Loucy (cell line): ENCODE measurements around the gene DRD3.

ENCODE experiments used
- CTCF ChIP-seq: fragments of 200-600 bp; sonication (generic); conservative IDR thresholded peaks from 2 replicates; pipeline ENCODE4 v1.5.1; 2014; ENCODE audit warnings: mild to moderate bottlenecking, antibody characterized with exemption, low read length
- EZH2phosphoT487 ChIP-seq: fragments of 200-600 bp; IDR thresholded peaks from 2 replicates; pipeline ENCODE4 v1.6.1; 2018; ENCODE audit warnings: antibody characterized with exemption, mild to moderate bottlenecking, moderate library complexity, borderline replicate concordance

GRCh38 chr3:114081037-114081436 lies 97.8 kb downstream of the DRD3 start:
- no peak for TF ChIP-seq CTCF
- TF ChIP-seq EZH2phosphoT487, result no peak
